GM23338 (cell line): ENCODE measurements around the gene CACNG6. TPM values are rescaled to one million over a fixed set of nuclear protein-coding genes. Genes with fewer than 3 reads are reported as not detected.

Experiments
- ATAC-seq: fragments of 200-7000 bp; cut with Tn5 transposase; 3 replicates; pipeline ENCODE4 v1.9.1; 2020
- DNase-seq: peaks from one replicate; pipeline ENCODE4 v3.0.0-alpha.2; 2015; ENCODE audit warnings: low spot score
- H2AFZ ChIP-seq: fragments of 200-600 bp; sonication (generic); 2 replicates; pipeline ENCODE4 v1.8.0; 2016; ENCODE audit warnings: antibody characterized with exemption, mild to moderate bottlenecking, moderate library complexity
- H3F3A ChIP-seq: fragments of 200-600 bp; sonication (generic); replicated peaks from 2 replicates; pipeline ENCODE4 v1.8.0; 2017; ENCODE audit warnings: antibody characterized with exemption, mixed run types, low read depth
- H3K27ac ChIP-seq: fragments of 200-600 bp; sonication (generic); 2 replicates; pipeline ENCODE4 v1.6.1; 2016; ENCODE audit warnings: low read depth
- H3K27me3 ChIP-seq: fragments of 200-600 bp; sonication (generic); 2 replicates; pipeline ENCODE4 v1.8.0; 2016; ENCODE audit warnings: mild to moderate bottlenecking, mixed run types, moderate library complexity; ENCODE audit not compliant: insufficient read depth
- H3K36me3 ChIP-seq: fragments of 200-600 bp; sonication (generic); 2 replicates; pipeline ENCODE4 v1.8.0; 2016; ENCODE audit warnings: mild to moderate bottlenecking; ENCODE audit not compliant: insufficient read depth
- H3K4me1 ChIP-seq: fragments of 200-600 bp; sonication (generic); 2 replicates; pipeline ENCODE4 v1.8.0; 2016; ENCODE audit warnings: mild to moderate bottlenecking, moderate library complexity; ENCODE audit not compliant: insufficient read depth
- H3K4me2 ChIP-seq: fragments of 200-600 bp; sonication (generic); 2 replicates; pipeline ENCODE4 v1.7.1; 2017; ENCODE audit warnings: mixed run types
- H3K4me3 ChIP-seq: fragments of 200-600 bp; sonication (generic); 2 replicates; pipeline ENCODE4 v1.6.1; 2016; ENCODE audit warnings: mixed run types
- H3K79me2 ChIP-seq: fragments of 200-600 bp; sonication (generic); replicated peaks from 2 replicates; pipeline ENCODE4 v1.8.0; 2017; ENCODE audit warnings: mild to moderate bottlenecking; ENCODE audit not compliant: insufficient read depth
- H3K9me2 ChIP-seq: fragments of 200-600 bp; sonication (generic); 2 replicates; pipeline ENCODE4 v1.8.0; 2017; ENCODE audit not compliant: insufficient read depth
- H4K20me1 ChIP-seq: fragments of 200-600 bp; sonication (generic); replicated peaks from 2 replicates; pipeline ENCODE4 v1.8.0; 2017; ENCODE audit warnings: mild to moderate bottlenecking; ENCODE audit not compliant: insufficient read depth
- H3K27ac Mint-ChIP-seq: 2 replicates; pipeline ENCODE4 v1.8.0; 2020; ENCODE audit warnings: inconsistent platforms, mild to moderate bottlenecking, moderate library complexity, mixed read lengths
- H3K27me3 Mint-ChIP-seq: 3 replicates; pipeline ENCODE4 v1.8.0; 2022; ENCODE audit warnings: low read depth, mild to moderate bottlenecking, moderate library complexity, mixed read lengths, inconsistent platforms; ENCODE audit not compliant: insufficient read depth, poor library complexity
- H3K36me3 Mint-ChIP-seq: 3 replicates; pipeline ENCODE4 v1.8.0; 2021; ENCODE audit warnings: low read depth, mild to moderate bottlenecking, inconsistent platforms, moderate library complexity, mixed read lengths
- H3K4me1 Mint-ChIP-seq: 3 replicates; pipeline ENCODE4 v1.8.0; 2020; ENCODE audit warnings: mild to moderate bottlenecking, inconsistent platforms, mixed read lengths
- H3K4me3 Mint-ChIP-seq: 3 replicates; pipeline ENCODE4 v1.8.0; 2021; ENCODE audit warnings: moderate library complexity, mild to moderate bottlenecking, inconsistent platforms, mixed read lengths
- H3K9me3 Mint-ChIP-seq: 3 replicates; pipeline ENCODE4 v1.8.0; 2020; ENCODE audit warnings: moderate library complexity, mild to moderate bottlenecking, inconsistent platforms, mixed read lengths
- CREB1 ChIP-seq: fragments of 250-450 bp; sonication (Bioruptor Pico); IDR thresholded peaks from 2 replicates; pipeline ENCODE4 v1.5.0; 2020; ENCODE audit warnings: low read depth, mild to moderate bottlenecking, moderate library complexity
- EZH2phosphoT487 ChIP-seq: fragments of 200-600 bp; sonication (generic); IDR thresholded peaks from one replicate; pipeline ENCODE4 v1.8.1; 2018; ENCODE audit warnings: antibody characterized with exemption; ENCODE audit not compliant: unreplicated experiment
- JUNB ChIP-seq: IDR thresholded peaks from one replicate; pipeline ENCODE4 v1.6.1; 2016; ENCODE audit warnings: antibody characterized with exemption; ENCODE audit not compliant: unreplicated experiment
- NANOG ChIP-seq: IDR thresholded peaks from 2 replicates; pipeline ENCODE4 v1.6.1; 2016; ENCODE audit warnings: antibody characterized with exemption, borderline replicate concordance
- ZNF114 ChIP-seq: fragments of 250-450 bp; sonication (Bioruptor Pico); IDR thresholded peaks from 2 replicates; pipeline ENCODE4 v1.5.0; 2020; ENCODE audit warnings: mild to moderate bottlenecking, moderate library complexity
- polyA plus RNA-seq: library from polyadenylated mRNA; unstranded; fragments of >200 nt; fragmentation: Nextera tagmentation; extraction: Ambion mirVana; gene quantifications from 2 replicates; pipeline ENCODE4 v1.2.1, GENCODE V29; 2016
- total RNA-seq: library from RNA; depleted of rRNA; stranded (reverse); fragments of >200 nt; shearing (Covaris generic); gene quantifications from 2 replicates; pipeline ENCODE4 v1.2.3, GENCODE V29; 2014
- TF ChIP-seq, protein P1 (sequence below), 2 experiments: fragments of 200-600 bp in 1 of 2; sonication (generic) in 1 of 2; conservative IDR thresholded peaks; 2 replicates each; pipeline versions ENCODE4 v1.5.1 to v1.6.1; 2016 to 2017; ENCODE audit warnings: antibody characterized with exemption in 2 of 2, low read depth in 2 of 2, mild to moderate bottlenecking in 2 of 2, moderate library complexity in 1 of 2
- TF ChIP-seq, protein P2 (sequence below): IDR thresholded peaks from 2 replicates; pipeline ENCODE4 v1.6.1; 2016; ENCODE audit warnings: antibody characterized with exemption

The CACNG6 gene
- total and polyA plus RNA-seq, 2 experiments from 2014 or later: 0.38 to 1.5 TPM

GRCh38 chr19:53980539-53981375 is 10.7 kb upstream of the CACNG6 start:
- Histone ChIP-seq H3K4me3 (peak overlapping the region; percentile 62), H3F3A (peaks cover 21% of the 10 kb centered on the region; the same call in 1 of the 2 replicates), H3K79me2 (peaks cover 6% of the 10 kb centered on the region), H2AFZ (no peak overlapping the region), H4K20me1 (peaks cover 8% of the 10 kb centered on the region), H3K27me3 (peaks cover 17% of the 10 kb centered on the region; the same call in 1 of the 2 replicates), H3K4me1 (peaks cover 11% of the 10 kb centered on the region; the same call in 1 of the 2 replicates), H3K27ac (peak overlapping the region; percentile 87), H3K36me3 (no peaks in the 10 kb centered on the region), H3K4me2 (peak overlapping the region; percentile 76), H3K9me2 (no peaks in the 10 kb centered on the region)
- H3K9me3 Mint-ChIP-seq: peaks cover 3% of the 10 kb centered on the region; the same call in 2 of the 3 replicates
- TF ChIP-seq CREB1 (CRISPR knock-in tag) (0 out of 2 replicates have a peak, but pooled peaks have one; percentile 6), ZNF114 (no peak)
- peak overlapping the region; percentile 85 for H3K4me3 Mint-ChIP-seq
- ATAC-seq (peak; percentile 27), DNase-seq (peak; percentile 98)
- peak overlapping the region; percentile 99 for H3K27ac Mint-ChIP-seq
- H3K36me3 Mint-ChIP-seq: peaks cover 20% of the 10 kb centered on the region
- peaks cover 34% of the 10 kb centered on the region for H3K27me3 Mint-ChIP-seq
- peaks cover 18% of the 10 kb centered on the region for H3K4me1 Mint-ChIP-seq

- Histone ChIP-seq H3F3A (peaks cover 21% of the 10 kb centered on the region; the same call in 1 of the 2 replicates), H3K4me1 (peaks cover 11% of the 10 kb centered on the region; the same call in 1 of the 2 replicates), H2AFZ (no peak overlapping the region), H3K27me3 (peaks cover 20% of the 10 kb centered on the region; the same call in 1 of the 2 replicates), H3K4me3 (peak overlapping the region; percentile 62), H3K27ac (no peak overlapping the region; the same call in 1 of the 2 replicates), H3K79me2 (peaks cover 6% of the 10 kb centered on the region), H3K9me2 (no peaks in the 10 kb centered on the region), H3K4me2 (peak overlapping the region; percentile 68), H3K36me3 (no peaks in the 10 kb centered on the region), H4K20me1 (peaks cover 8% of the 10 kb centered on the region)
- ATAC-seq (peak; percentile 0), DNase-seq (peak; percentile 61)
- Mint-ChIP-seq H3K9me3 (peaks cover 3% of the 10 kb centered on the region; the same call in 2 of the 3 replicates), H3K4me1 (peaks cover 18% of the 10 kb centered on the region), H3K27me3 (peaks cover 32% of the 10 kb centered on the region), H3K36me3 (peaks cover 15% of the 10 kb centered on the region; the same call in 2 of the 3 replicates), H3K27ac (0 out of 2 replicates have a peak overlapping the region, but pooled peaks have one; percentile 19), H3K4me3 (peak overlapping the region; percentile 85)
- no peak for TF ChIP-seq JUNB
- TF ChIP-seq, protein P1, sequence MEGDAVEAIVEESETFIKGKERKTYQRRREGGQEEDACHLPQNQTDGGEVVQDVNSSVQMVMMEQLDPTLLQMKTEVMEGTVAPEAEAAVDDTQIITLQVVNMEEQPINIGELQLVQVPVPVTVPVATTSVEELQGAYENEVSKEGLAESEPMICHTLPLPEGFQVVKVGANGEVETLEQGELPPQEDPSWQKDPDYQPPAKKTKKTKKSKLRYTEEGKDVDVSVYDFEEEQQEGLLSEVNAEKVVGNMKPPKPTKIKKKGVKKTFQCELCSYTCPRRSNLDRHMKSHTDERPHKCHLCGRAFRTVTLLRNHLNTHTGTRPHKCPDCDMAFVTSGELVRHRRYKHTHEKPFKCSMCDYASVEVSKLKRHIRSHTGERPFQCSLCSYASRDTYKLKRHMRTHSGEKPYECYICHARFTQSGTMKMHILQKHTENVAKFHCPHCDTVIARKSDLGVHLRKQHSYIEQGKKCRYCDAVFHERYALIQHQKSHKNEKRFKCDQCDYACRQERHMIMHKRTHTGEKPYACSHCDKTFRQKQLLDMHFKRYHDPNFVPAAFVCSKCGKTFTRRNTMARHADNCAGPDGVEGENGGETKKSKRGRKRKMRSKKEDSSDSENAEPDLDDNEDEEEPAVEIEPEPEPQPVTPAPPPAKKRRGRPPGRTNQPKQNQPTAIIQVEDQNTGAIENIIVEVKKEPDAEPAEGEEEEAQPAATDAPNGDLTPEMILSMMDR (conservative IDR thresholded peaks at IDR 0.05; ENCODE audit: low read depth in 2 of 2): 0 out of 4 replicates have a peak, but pooled peaks of 1 of the 2 experiments have one; percentile 7
Observed at GRCh38 chr19:53981376-53981951, 10.0 kb upstream of the CACNG6 start.

GRCh38 chr19:53982001-53982451 is 9.4 kb upstream of the CACNG6 start:
- Histone ChIP-seq H3K79me2 (peaks cover 6% of the 10 kb centered on the region), H3K4me1 (peaks cover 11% of the 10 kb centered on the region; the same call in 1 of the 2 replicates), H3F3A (peaks cover 18% of the 10 kb centered on the region; the same call in 1 of the 2 replicates), H4K20me1 (peaks cover 8% of the 10 kb centered on the region), H3K4me2 (peak overlapping the region; percentile 70), H3K27me3 (peaks cover 21% of the 10 kb centered on the region; the same call in 1 of the 2 replicates), H3K36me3 (no peaks in the 10 kb centered on the region), H3K4me3 (peak overlapping the region; percentile 53), H3K9me2 (no peaks in the 10 kb centered on the region), H3K27ac (no peak overlapping the region), H2AFZ (no peak overlapping the region)
- Mint-ChIP-seq H3K9me3 (peaks cover 3% of the 10 kb centered on the region; the same call in 2 of the 3 replicates), H3K36me3 (peaks cover 13% of the 10 kb centered on the region; the same call in 1 of the 3 replicates), H3K27me3 (peaks cover 32% of the 10 kb centered on the region), H3K4me3 (peak overlapping the region; percentile 85; the same call in 2 of the 3 replicates), H3K27ac (no peak overlapping the region), H3K4me1 (peaks cover 18% of the 10 kb centered on the region)
- peak; percentile 75 for DNase-seq
- no peak for ATAC-seq
- no peak for TF ChIP-seq NANOG
- TF ChIP-seq EZH2phosphoT487: no peak
- TF ChIP-seq, protein P2, sequence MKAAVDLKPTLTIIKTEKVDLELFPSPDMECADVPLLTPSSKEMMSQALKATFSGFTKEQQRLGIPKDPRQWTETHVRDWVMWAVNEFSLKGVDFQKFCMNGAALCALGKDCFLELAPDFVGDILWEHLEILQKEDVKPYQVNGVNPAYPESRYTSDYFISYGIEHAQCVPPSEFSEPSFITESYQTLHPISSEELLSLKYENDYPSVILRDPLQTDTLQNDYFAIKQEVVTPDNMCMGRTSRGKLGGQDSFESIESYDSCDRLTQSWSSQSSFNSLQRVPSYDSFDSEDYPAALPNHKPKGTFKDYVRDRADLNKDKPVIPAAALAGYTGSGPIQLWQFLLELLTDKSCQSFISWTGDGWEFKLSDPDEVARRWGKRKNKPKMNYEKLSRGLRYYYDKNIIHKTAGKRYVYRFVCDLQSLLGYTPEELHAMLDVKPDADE: no peak
